Spleen (tissue), 11 donors: ENCODE results near the gene DNAJB8. TPM values are rescaled to one million over a fixed set of nuclear protein-coding genes. Genes with fewer than 3 reads are reported as not detected.

ENCODE experiments used
- DNase-seq: peaks from one replicate; pipeline ENCODE4 v3.0.0-alpha.2; 2020
- H3K27ac ChIP-seq, 8 donors: fragments of 200-600 bp; sonication (generic) in 7 of 8; 1 replicate in 4 of 8; 2 replicates in 4 of 8; pipeline versions ENCODE4 v1.5.0 to v1.8.0; 2016 to 2021; ENCODE audit warnings: inconsistent platforms in 4 of 8, mild to moderate bottlenecking in 4 of 8, moderate library complexity in 1 of 8
- H3K27me3 ChIP-seq, 7 donors: fragments of 200-600 bp; sonication (generic) in 6 of 7; replicated peaks in 1 of 7; 1 replicate in 4 of 7; 2 replicates in 3 of 7; pipeline versions ENCODE4 v1.5.0 to v1.8.0; 2016 to 2021; ENCODE audit warnings: inconsistent platforms in 3 of 7, mild to moderate bottlenecking in 1 of 7
- H3K36me3 ChIP-seq, 6 donors: fragments of 200-600 bp; sonication (generic) in 5 of 6; 1 replicate in 4 of 6; 2 replicates in 2 of 6; pipeline versions ENCODE4 v1.5.0 to v1.8.0; 2016 to 2021; ENCODE audit warnings: inconsistent platforms in 2 of 6
- H3K4me1 ChIP-seq, 6 donors: fragments of 200-600 bp; sonication (generic) in 5 of 6; 1 replicate in 3 of 6; 2 replicates in 3 of 6; pipeline versions ENCODE4 v1.5.0 to v1.8.0; 2016 to 2021; ENCODE audit warnings: inconsistent platforms in 3 of 6
- H3K4me3 ChIP-seq, 8 donors: fragments of 200-600 bp; sonication (generic) in 7 of 8; 1 replicate in 4 of 8; 2 replicates in 4 of 8; pipeline versions ENCODE4 v1.5.0 to v1.8.0; 2016 to 2021; ENCODE audit warnings: inconsistent platforms in 4 of 8, mild to moderate bottlenecking in 4 of 8, moderate library complexity in 2 of 8
- H3K9me3 ChIP-seq, 8 donors: fragments of 200-600 bp; sonication (generic) in 7 of 8; 1 replicate in 4 of 8; 2 replicates in 4 of 8; pipeline versions ENCODE4 v1.5.0 to v1.8.0; 2016 to 2021; ENCODE audit warnings: inconsistent platforms in 4 of 8
- CTCF ChIP-seq, 11 experiments: fragments of 200-600 bp in 7 of 11; fragments of 450-650 bp in 4 of 11; sonication (generic) in 4 of 11; IDR thresholded peaks in 8 of 11; conservative IDR thresholded peaks in 3 of 11; 1 replicate in 7 of 11; 2 replicates in 4 of 11; pipeline versions ENCODE4 v1.4.0 to v1.8.0; 2016 to 2021; ENCODE audit warnings: antibody characterized with exemption in 11 of 11, inconsistent platforms in 4 of 11, mild to moderate bottlenecking in 1 of 11
- POLR2A ChIP-seq, 3 donors: fragments of 450-650 bp; IDR thresholded peaks; one replicate each; pipeline ENCODE4 v1.5.1; 2017; ENCODE audit warnings: antibody characterized with exemption in 3 of 3, mild to moderate bottlenecking in 1 of 3
- POLR2AphosphoS5 ChIP-seq, 3 donors: sonication (generic); formaldehyde crosslinking; IDR thresholded peaks; one replicate each; pipeline ENCODE4 v1.5.1; 2017; ENCODE audit warnings: antibody characterized with exemption in 3 of 3
- WGBS, 5 donors: extraction: QIAGEN DNeasy Blood & Tissue Kit in 3 of 5; methylation state at CpG; one replicate each; pipeline versions ENCODE4 v1.1.5 to v1.1.7; 2013 to 2018; 5-methylcytosine and 5-hydroxymethylcytosine counted together
- intact Hi-C: fragments of 100-400 bp; cut with DNase I; formaldehyde crosslinking; loops from one replicate; pipeline ENCODE4 v1.15.0; 2023; ENCODE audit warnings: low total_unique reads
- polyA plus RNA-seq, 3 donors: library from polyadenylated mRNA; stranded (reverse); fragments of 200-250 nt; gene quantifications; one replicate each; pipeline ENCODE4 v1.2.1, GENCODE V29; 2013
- total RNA-seq, 7 donors: library from RNA; depleted of rRNA in 3 of 7; stranded (reverse); fragments of >200 nt in 3 of 7; fragmentation: NEBNext Ultra II Directional in 4 of 7; extraction: Animal tissue kit (Norgen Biotek cat#: 25700) in 4 of 7; gene quantifications; one replicate each; pipeline versions ENCODE4 v1.1.0 to v1.2.1, GENCODE V29; 2016 to 2021
- donor health status: healthy with polysubstance abuse.
- donor health status: DM: no; HTN: no; CAD: no; lungs with moderate emphysema.
- donor health status: DM: no; HTN: no; CAD: no.
- donor health status: Bipolar disorder and iron deficiency.
- donor health status: healthy.
- donor health status: DM: no; HTN: no; CAD: no.
- donor health status: DM: yes; HTN: yes; CAD: no.

Gene DNAJB8
- total and polyA plus RNA-seq, 10 donors, result not detected

- WGBS, 5 donors, result 86 to 92% (median 88%) methylated on average over 14 of the region's 14 CpGs
- no peak overlapping the region for H3K27ac ChIP-seq
- peaks cover 0 to 42% (median 0%) of the 10 kb centered on the region in 7 donors for H3K27me3 ChIP-seq
- intact Hi-C loops, result loop anchor here (5.0 to 10.0 kb wide), 3 partner anchors 73 to 183 kb away; no protein-coding TSS in a partner anchor
- TF ChIP-seq POLR2AphosphoS5 (IDR thresholded peaks at IDR 0.05) (no peak), POLR2A (IDR thresholded peaks at IDR 0.05) (no peak), CTCF (IDR thresholded peaks at IDR 0.05 in 8 of 11, conservative IDR thresholded peaks at IDR 0.05 in 3 of 11) (no peak)
- H3K4me1 ChIP-seq, result peaks cover 0 to 13% (median 10%) of the 10 kb centered on the region in 6 donors
- H3K4me3 ChIP-seq, result no peak overlapping the region
- H3K36me3 ChIP-seq, result no peaks in the 10 kb centered on the region
- no peaks in the 10 kb centered on the region for H3K9me3 ChIP-seq
- no peak for DNase-seq
Observed at GRCh38 chr3:128424508-128425069, 42.1 kb downstream of the DNAJB8 start.

GRCh38 chr3:128423525-128424147 lies 43.1 kb downstream of the DNAJB8 start:
- Histone ChIP-seq H3K36me3 (no peaks in the 10 kb centered on the region), H3K27me3 (peaks cover 0 to 32% (median 0%) of the 10 kb centered on the region in 7 donors), H3K4me1 (peaks cover 0 to 13% (median 10%) of the 10 kb centered on the region in 6 donors), H3K27ac (no peak overlapping the region), H3K9me3 (peaks cover 0 to 7% (median 0%) of the 10 kb centered on the region in 8 donors), H3K4me3 (no peak overlapping the region)
- 85 to 94% (median 89%) methylated on average over 5 to 7 of the region's 7 CpGs for WGBS, 5 donors
- DNase-seq, result no peak
- intact Hi-C loops, result loop anchor here (10.0 kb wide), 1 partner anchor 161 kb away; no protein-coding TSS in a partner anchor
- TF ChIP-seq CTCF (IDR thresholded peaks at IDR 0.05 in 8 of 11, conservative IDR thresholded peaks at IDR 0.05 in 3 of 11), result no peak
- no peak for TF ChIP-seq POLR2A (IDR thresholded peaks at IDR 0.05)
- TF ChIP-seq POLR2AphosphoS5 (IDR thresholded peaks at IDR 0.05), result no peak

GRCh38 chr3:128422762-128423524 lies 43.7 kb downstream of the DNAJB8 start:
- Histone ChIP-seq H3K9me3 (peaks cover 0 to 7% (median 0%) of the 10 kb centered on the region in 8 donors), H3K27me3 (peaks cover 0 to 25% (median 0%) of the 10 kb centered on the region in 7 donors), H3K27ac (no peak overlapping the region), H3K4me3 (no peak overlapping the region), H3K36me3 (no peaks in the 10 kb centered on the region), H3K4me1 (peaks cover 0 to 13% (median 10%) of the 10 kb centered on the region in 6 donors)
- DNase-seq, result no peak
- TF ChIP-seq POLR2AphosphoS5 (IDR thresholded peaks at IDR 0.05) (no peak), POLR2A (IDR thresholded peaks at IDR 0.05) (no peak), CTCF (IDR thresholded peaks at IDR 0.05 in 8 of 11, conservative IDR thresholded peaks at IDR 0.05 in 3 of 11) (no peak)
- WGBS, 5 donors, result 83 to 96% (median 91%) methylated on average over 3 of the region's 3 CpGs
- intact Hi-C loops, result loop anchor here (10.0 kb wide), 1 partner anchor 162 kb away; no protein-coding TSS in a partner anchor
